Stimulated activated CD4-positive, alpha-beta T cell treated with anti-CD3 and anti-CD28 coated beads, Interleukin-1b, Interleukin-23, amount 100 ng/mL, for 4 hours (primary cell): Measurements from ENCODE around the gene LRRC27.
"Not testable (repeated sequence)": the region's sequence is repeated elsewhere in the genome, so short reads cannot be mapped to it uniquely, and the experiment has no call there.

ENCODE experiments used
- DNase-seq, 2 donors: peaks; one replicate each; pipeline ENCODE4 v3.0.0-alpha.2; 2020; ENCODE audit warnings: low read depth in 2 of 2

The LRRC27 gene

DNA sequence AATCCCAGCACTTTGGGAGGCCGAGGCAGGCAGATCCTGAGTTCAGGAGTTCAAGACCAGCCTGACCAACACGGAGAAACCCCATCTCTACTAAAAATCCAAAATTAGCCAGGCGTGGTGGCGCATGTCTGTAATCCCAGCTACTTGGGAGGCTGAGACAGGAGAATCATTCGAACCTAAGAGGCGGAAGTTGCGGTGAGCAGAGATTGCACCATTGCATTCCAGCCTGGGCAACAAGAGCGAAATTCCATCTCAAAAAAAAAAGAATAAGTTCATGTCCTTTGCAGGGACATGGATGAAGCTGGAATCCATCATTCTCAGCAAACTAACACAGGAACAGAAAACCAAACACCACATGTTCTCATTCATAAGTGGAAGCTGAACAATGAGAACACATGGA is 17.1 kb upstream of the LRRC27 start:
- DNase-seq = not testable (repeated sequence)

DNA sequence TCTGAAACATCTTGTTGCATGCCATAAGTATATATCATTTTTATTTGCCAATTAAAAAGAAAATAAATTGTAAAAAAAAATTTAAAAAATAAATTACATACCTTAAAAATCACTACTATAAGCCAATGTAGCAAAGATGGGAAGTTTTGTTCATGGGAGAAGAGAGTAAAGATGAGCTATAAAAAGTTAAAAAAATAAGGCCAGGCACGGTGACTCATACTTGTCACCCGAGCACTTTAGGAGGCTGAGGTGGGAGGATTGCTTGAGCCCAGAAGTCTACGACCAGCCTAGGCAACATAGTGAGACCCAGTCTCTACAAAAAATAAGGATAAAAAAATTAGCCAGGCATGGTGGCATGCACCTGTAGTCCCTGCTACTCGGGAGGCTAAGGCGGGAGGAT is 15.9 kb upstream of the LRRC27 start:
- no peak for DNase-seq

DNA sequence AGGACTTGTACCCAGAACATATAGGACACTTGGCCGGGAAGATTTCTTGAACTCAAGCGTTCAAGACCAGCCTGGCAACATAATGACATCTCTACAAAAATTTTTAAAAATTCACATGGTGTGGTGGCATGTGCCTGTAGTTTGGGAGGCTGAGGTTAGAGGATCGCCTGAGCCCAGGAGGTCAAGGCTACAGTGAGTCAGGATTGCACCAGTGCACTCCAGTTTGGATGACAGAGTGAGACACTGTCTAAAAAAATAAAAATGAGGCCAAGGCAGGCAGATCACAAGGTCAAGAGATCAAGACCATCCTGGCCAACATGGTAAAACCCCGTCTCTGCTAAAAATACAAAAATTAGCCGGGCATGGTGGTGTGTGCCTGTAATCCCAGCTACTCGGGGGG is 14.5 kb upstream of the LRRC27 start:
- not testable (repeated sequence) for DNase-seq

DNA sequence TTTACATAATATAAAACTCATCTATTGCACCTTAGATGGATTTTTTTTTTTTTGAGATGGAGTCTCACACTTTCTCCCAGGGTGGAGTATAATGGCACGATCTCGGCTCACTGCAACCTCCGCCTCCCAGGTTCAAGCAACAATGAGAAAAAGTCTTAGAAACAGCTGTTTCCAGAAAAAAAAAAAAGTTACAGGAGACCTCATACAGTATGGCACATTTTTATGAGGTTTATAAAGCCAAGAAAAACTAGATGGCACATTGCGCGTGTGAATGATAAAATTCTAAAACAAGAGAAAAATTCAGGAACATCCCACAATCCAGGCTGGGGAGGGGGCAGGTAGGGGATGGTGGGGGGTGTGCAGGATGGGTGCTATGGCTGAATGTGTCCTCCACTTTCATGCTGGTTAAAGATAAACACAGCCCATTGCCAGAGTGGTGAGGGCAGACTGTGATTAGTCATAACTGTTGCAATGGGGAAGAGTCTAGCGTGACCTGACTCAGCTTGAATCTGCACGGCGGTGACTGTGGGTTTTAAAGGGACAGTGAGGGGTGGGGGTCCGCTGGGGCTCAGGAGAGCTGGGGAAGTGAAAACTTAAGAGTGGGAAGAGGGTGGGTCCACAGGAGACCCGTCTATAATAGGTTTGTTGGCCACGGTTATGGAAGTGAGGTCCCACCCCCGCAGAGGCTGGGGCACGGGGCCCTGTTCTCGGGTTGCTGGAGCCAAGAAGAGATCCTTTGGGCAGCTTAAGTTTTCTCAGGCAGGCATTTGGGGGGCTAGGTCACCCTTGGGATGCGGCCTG is 11.9 kb upstream of the LRRC27 start:
- DNase-seq = peak in 1 of 2 donors; percentile 18

DNA sequence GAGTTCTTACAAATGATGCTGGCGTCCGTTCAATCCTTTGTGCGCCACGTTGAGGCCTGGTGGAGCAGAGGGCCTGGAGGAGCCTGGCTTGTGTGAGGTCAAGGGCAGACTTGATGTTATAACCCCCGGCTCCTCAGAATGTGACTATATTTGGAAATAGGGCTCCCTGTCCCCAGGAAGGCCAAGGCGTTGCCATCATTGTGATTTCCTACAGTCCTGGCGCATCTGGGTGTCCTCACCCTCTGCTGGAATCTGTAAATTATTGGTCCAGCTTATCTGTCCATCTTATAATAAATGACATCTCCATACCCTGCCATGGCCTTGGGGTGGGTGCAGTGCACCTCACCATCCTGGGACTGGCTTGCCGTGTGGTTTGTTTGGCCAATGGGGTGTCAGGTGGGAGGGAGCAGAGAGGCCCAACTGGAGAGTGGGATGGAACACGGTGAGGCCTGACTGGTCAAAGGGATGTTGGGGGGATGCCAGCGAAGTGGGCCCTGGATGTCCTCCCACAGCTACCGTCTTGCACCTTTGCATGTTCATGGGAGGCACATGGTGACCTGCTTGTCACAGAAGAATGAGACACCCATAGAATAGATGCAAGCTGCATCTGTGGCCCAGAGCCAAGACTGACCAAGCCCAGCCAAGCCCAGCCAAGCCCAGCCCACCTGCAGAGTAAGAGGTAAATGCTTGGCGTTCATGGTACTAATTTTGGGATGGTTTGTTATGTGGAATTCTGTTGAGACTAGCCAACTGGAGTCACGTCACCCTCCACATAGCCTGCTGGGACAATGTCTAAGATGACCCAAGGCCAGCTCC is 11.1 kb upstream of the LRRC27 start:
- DNase-seq = no peak

DNA sequence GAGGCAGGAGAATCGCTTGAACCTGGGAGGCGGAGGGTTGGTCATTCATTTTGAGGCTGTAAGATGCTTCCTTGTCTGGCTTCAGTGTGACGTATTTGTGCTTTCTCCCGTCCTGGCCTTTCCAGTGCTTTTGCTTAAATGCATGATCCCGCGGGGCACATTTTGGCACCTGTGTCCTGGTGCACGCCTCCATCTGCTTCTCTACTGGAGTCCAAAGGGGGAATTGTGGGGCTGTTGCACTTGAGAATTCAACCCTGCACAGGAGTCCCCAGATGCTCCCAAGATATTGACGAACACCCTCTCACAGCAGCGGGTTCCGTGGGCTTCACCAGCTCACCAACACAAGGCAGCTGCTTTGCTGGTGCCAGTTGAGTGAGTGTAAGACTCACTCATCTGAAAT is 10.3 kb upstream of the LRRC27 start:
- no peak for DNase-seq

DNA sequence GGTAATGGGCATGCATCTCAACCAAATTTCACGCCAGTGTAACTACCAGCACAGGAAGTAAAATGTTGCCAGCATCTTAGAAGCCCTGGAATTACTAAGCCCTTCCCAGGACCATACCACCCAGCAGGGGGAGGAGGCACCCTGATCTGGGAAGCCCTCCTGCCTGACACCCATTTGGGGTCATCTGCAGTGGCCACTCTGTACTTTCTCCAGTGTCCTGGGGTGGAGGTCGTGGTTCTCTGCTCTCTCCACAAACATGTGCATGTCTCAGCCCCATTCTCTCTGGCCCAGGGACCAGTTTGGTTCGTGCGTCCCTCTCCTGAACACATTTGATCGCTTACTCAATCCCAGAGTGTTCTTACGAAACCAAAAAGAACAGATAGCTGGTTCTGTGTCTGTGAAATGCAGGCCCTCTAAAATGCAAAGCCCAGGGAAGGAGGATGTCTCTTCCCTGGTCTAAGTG is 9.4 kb upstream of the LRRC27 start:
- DNase-seq = no peak

DNA sequence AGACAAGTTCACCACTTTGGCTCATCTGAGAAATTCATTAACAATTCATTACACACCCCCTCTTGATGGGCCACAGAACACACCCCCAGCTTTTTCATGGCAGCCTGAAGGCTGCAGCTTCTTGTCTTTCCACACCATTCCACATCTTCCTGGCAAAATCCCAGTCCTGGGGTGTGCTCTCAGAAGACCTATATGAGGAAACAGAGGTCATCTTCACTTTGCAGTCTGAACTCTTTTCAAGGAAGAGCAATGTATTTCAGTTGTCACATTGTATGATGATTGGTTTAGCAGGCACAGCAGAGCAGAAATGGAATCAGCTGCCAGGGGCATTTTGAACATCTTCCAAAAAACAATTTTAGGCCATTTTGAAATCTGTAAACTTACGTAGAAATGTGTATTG is 7.8 kb upstream of the LRRC27 start:
- no peak for DNase-seq

DNA sequence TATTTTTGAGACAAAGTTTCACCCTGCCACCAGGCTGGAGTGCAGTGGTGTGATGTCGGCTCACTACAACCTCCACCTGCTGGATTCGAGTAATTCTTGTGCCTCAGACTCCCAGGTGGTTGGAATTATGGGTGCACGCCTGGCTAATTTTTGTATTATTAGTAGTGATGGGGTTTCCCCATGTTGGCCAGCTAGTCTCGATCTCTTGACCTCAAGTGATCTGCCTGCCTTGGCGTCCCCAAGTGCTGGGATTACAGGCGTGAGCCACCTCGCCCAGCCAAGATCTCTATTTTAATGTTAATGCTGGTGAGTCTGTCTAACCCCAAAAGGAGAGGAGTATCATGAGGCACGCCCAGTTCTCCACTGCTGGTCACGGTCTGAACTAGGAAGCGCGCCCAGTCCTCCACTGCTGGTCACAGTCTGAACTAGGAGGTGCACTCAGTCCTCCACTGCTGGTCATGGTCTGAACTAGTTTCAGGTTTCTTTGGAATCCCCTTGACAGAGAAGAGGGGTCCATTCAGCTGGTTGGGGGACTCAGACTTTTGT is 5.6 kb upstream of the LRRC27 start:
- no peak for DNase-seq

DNA sequence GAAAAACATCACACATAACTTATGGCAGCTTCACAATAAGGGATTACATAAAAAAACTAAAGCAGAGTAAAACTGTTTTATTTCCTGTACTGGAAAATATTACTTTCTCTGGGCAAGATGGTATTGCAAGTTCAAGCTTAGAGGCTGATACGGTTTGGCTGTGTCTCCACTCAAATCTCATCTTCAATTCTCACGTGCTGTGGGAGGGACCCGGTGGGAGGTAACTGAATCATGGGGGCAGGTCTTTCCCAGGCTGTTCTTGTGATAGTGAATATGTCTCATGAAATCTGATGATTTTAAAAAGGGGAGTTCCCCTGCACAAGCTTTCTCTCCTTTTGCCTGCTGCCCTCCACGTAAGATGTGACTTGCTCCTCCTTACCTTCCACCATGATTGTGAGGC is 5.1 kb upstream of the LRRC27 start:
- peak; percentile 15 to 33 for DNase-seq

DNA sequence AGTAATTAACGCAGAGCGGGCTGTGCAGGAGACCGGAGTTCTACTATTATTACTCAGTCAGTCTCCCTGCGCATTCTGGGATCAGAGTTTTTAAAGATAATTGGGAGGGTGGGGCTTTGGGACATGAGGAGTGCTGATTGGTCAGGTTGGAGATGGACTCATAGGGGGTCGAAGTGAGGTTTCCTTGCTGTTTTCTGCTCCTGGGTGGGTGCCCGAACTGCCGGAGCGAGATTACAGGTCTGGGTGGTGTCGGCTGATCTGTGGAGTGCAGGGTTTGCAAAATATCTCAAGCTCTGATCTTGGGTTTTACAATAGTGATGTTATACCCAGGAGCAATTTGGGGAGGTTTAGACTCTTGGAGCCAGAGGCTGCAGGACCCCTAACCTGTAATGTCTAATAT is 3.9 kb upstream of the LRRC27 start:
- DNase-seq = no peak

DNA sequence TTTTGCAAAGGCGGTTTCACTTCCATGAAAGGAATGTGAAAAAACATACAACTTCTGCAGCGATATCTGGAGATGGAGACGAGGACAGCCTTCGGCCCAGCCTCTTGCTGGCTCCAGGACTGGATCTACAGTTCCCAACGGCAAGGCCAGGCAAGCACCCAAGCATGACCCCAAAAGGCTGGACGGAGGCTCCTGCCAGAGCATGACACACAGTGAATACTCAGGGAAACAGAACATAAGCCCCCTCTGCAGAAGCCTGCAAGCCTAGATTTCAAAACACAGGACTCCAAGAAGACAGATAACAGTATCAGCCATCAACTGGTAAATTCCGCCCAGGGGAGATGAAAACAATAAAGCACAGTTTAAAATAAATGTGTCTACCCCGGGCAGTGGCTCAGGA is 3.3 kb upstream of the LRRC27 start:
- DNase-seq = no peak

DNA sequence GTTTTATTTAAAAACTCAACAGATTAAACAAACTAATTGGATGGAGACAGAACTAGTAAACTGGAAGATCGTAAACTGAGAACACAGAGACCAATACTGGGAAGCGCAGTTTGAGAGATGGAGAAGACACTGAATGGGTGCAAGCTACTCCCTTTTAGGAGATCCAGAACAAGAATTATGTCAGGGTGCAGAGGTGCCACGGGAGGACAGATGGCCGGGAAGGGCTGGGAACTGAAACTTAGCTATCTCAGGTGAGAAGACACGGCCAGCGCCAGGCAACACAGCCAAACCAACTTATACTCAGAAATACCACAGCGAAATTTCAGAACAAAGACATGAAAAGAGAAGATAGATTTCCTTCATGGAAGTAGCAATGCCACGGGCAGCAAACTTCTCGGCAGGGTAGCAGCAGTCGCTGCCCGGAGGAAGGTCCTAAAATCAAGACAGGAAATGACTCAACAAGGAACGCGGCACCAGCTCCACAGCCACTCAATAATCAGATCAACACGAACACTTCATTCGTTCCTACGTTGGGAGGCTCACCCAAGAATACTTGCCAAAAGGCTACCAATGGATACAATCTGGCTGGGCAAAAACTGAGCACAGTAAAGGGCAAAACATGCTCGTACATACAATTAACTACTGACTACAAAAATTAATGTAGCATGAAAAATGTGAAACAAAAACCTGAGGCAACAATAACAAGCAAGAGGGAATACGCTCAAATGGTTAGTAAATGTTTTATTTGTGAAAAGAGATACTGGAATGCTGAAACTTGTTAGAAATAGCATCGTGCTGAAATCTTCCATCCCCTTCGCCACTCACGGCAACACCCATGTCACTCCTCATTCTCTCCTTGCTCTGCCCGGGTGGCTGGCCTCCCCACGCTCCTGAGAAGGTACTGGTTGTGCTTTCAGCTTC is 2.2 kb upstream of the LRRC27 start:
- no peak for DNase-seq

DNA sequence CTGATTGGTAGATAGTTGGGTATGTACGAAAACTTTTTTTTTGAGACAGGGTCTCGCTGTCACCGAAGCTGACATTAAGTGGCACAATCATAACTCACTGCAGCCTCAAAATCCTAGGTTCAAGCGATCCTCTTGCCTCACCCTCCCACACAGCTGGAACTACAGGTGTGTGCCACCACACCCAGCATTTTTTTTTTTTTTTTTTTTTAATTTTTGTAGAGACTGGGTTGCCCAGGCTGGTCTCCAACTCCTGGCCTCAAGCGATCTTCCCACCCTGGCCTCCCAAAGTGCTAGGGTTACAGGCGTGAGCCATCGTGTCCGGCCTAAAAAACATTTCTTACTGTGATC is 1.5 kb upstream of the LRRC27 start:
- no peak for DNase-seq

DNA sequence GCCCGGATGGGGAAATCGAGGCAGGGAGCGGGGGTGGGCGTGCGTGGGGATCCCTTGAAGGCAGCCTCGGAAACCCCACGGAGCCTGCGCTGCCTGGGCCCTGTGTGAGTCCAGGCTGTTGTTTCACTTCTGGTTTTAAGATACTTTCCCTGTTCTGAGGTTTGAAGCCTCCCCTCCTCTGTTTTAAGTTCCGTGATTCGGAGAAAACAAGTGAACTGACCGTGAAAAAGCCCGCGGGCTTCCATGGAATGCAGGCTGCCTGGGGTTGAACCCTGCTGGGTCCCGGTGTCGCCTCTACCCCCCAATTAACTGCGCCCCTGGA is 401 bp downstream of the LRRC27 start:
- no peak for DNase-seq

DNA sequence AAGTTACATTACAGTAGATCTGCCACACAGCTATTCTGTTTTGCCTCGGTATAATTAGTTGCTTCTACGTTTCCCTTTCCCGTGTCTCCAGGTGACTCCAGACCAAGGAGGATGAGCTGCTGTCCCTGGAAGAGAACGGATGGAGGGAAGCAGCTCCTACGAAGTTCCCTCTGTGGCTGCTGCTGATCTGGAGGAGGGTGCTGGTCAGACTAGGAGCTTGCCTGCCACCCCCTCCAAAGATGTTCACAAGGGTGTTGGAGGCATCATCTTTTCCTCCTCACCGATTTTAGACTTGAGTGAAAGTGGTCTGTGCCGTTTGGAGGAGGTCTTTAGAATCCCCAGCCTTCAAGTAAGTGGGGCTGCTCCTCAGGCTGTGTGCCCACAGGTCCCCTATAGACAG is 1.4 kb downstream of the LRRC27 start:
- no peak for DNase-seq

DNA sequence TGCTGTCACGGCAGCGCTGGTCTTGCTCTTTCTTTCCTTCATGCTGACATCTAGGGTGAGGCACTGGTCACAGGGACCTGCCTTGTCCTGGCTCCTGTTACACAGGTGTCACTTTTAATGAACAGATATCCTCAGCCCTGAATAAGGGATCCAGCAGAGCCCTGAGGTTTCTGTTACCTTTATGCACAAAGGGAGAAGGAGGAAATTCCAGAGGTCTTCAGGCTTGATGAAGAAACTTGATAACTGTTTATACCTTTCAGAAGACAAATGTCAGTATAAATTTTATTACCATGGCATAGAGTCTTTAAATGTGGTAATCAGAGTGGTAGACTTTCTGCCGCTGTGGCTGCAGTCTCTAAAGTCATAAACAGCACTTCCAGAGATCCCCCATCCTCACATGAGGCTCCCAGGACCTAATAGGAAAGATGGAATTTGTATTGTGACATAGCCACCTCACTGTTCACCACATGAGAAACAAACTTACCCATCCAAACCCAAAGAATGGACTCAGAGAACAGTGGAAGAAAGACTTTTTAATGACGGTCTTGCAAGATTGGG is 2.7 kb downstream of the LRRC27 start:
- no peak for DNase-seq

DNA sequence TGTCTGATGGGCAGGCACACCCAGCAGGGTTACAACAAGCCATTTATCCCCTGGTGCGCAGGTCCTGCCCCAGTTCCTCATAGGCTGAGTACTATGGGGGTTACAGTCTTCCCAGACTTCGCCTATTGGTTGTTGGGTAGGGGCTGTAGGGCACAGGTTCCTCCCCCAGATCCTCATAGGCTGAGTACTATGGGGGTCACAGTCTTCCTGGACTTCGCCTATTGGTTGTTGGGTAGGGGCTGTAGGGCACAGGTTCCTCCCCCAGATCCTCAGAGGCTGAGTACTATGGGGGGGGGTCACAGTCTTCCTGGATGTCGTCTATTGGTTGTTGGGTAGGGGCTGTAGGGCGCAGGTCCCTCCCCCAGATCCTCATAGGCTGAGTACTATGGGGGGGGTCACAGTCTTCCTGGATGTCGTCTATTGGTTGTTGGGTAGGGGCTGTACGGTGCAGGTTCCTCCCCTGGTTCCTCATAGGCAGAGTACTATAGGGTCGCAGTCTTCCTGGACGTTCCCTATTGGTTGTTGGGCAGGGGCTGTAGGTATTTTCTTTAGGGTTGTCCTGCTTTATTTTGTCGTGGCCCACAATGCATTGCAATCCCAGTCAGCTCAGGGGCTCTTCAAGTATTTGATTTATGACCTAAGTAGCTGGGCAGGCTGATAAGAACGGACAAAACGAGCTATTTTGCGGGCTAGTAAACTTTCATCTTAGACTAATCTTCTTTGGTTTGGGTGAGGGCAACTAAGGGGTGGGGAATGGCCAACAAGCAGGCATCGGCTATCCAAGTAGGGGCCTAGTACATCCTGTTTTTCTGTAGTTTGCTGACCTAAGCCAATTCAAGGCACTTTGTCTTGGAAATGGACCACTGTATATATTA is 3.4 kb downstream of the LRRC27 start:
- DNase-seq = no peak

DNA sequence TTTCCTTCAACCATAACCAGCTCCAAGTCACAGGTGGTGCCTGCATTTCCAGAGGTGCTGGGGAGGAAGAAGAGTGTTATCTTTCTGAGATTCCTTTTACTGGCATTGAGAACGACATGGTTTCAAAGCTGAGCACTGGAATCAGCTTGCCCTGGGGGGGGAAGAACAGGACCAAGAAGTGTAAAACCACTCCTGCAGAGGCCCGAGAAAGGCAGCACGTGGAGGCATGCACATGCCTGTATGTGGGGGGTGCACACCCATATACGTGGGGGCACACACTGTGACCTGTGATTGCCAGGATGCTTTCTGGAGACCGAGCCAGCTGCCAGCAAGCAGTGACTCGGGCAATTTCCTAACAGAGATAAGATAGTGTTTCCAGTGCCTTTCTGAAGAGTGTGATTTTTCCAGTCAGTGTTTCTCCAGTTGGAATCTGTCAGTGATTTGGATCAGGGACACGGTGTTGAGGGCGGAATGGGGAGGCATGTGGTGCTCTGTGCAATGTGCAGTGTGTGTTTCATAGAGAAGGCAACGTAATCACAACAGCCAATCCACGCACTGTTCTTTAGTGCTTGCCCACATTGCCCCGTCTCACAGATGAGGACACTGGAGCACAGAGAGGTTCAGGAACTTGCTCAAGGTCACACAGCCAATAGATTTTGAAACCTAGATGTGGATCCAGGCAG is 4.2 kb downstream of the LRRC27 start:
- no peak for DNase-seq

DNA sequence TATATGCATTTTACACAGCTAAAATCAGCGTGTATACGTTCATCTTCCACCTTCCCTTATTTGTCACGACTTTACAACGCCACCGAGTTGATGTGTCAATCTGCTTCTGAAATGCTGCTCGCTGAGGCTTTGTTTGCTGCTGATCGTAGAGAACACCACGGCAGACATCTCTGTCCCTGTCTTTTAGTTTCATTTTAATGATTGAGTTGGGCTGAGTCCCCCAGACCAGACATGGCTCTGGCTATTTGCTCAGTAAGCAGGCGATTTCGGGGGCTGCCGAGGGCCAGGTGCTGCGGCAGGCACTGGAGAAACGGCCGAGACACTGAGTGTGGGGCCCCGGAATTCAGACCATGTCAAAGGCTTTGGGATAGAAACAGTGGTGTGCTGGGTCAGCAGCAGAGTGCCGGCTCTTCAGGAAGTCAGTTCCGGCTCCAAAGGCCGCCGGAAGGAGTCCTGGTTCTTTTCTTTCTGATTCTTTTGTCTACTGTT is 5.0 kb downstream of the LRRC27 start:
- DNase-seq = no peak
